NCI-H1694 treated with DMSO at 0.1 percent for 48 hours (cell line): ENCODE data around the gene RBM18.

Source experiments
- DNase-seq: peaks from one replicate; lab custom pipeline; 2025; lab: John Stamatoyannopoulos, UW

The RBM18 gene

DNA sequence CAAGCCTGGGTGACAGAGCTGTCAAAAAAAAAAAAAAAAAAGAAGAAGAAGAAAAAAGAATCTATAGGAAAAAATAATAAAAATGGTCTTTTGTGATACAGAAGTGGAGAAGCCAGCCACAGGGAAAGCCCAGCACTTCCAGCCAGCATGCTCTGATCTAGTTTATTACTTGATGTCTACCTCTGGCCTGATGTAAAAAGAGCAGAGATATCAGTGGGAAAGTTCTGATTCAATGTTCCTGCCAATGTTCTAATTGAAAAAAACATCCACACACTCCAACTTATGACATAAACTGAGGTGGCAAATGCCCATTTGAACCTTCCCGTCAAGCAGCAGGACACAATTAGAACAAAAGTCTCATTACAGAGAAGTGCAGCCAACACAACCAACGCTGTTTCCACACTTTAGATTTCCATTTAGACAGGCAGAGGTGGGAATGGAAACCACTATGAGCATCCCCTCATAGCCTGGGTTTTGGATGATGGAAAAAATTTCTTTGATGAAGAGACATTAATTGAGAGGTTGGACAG lies 5.7 kb downstream of the RBM18 start:
- DNase-seq = no peak

DNA sequence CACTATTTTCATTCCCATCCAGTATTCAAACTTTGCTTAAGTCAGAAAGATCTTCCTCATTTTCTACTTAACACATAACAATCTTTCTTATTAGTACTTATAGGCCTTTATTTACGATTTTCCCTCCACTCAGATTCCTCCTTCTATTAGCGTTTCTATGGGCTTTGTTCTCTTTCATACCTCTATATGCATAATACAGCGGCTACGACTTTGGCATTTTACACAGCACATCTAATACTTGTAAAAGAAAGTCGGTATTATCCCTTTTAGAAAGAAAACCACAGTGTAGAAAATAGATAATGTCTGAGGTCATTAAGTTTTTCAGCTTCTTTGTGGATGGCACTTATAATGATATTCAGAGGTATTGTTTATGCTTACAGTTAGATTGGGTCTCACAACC lies 8.4 kb downstream of the RBM18 start:
- no peak for DNase-seq

- DNase-seq = no peak
These were observed 9.9 kb downstream of the RBM18 start for GRCh38 chr9:122254761-122255160.

DNA sequence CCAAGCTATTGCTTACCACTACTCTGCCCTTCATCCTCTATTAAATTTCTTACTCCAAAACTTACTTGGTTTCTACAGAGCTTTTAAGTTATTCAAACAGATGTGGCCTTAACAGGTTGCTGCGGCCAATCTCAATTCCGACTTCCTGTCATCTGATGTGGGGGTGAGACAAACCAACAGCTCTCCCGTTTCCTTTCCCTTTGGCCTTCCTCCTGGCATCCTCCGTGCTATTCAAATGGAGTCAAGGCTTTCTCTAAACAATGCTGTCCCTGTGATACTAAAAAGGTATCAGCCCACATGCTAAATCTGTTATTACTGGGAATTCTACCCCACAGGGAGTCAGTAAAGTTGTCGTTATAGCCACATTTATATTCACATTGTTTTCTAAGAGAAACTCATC lies 11.8 kb downstream of the RBM18 start:
- DNase-seq = no peak

GRCh38 chr9:122251351-122251750 lies 13.3 kb downstream of the RBM18 start:
- DNase-seq = no peak

DNA sequence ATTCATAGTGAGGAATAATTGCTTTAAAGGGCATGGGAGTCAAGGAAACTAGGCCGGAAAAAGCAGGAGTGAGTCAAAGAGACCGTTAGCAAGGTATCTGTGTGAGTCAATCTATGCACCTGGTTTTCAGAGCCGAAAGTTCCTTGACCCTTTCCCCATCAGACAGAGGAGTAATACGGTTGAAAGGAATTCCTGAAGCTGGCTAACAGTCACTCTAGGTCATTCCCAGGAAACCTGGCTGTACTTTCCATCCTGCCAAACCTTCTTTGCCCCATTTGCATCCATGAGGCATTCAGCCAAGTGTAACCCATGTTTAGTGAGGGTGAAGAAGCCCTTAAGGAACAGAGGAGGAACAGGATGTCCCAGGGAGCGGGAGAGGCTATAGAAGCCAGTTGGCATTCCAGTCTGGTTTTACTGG lies 16.2 kb downstream of the RBM18 start:
- DNase-seq = no peak

- no peak for DNase-seq
These were observed 18.0 kb downstream of the RBM18 start for GRCh38 chr9:122246666-122247065.

- no peak for DNase-seq
These were observed 20.3 kb downstream of the RBM18 start for GRCh38 chr9:122244349-122244748.

- DNase-seq = no peak
These were observed 24.9 kb downstream of the RBM18 start for GRCh38 chr9:122239722-122240121.

DNA sequence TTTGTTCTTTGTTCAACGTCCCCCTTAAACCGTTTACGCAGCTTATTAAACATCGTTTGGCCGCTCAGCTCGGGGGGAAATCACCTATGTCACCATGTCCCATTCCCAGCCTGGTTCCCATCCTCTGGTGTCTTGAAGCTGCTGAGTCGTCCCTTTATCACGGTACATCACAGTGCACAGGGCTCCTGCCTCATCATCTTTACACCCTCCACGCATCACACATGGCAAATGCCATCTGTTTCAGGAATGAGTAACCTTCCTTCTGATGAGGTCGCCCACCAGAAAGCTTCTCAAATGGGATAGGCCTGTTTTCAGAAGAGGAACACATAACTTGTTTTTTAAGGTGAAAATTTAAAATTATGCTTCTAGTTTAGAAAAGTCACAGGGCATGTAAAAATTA lies 28.0 kb downstream of the RBM18 start:
- DNase-seq = no peak

DNA sequence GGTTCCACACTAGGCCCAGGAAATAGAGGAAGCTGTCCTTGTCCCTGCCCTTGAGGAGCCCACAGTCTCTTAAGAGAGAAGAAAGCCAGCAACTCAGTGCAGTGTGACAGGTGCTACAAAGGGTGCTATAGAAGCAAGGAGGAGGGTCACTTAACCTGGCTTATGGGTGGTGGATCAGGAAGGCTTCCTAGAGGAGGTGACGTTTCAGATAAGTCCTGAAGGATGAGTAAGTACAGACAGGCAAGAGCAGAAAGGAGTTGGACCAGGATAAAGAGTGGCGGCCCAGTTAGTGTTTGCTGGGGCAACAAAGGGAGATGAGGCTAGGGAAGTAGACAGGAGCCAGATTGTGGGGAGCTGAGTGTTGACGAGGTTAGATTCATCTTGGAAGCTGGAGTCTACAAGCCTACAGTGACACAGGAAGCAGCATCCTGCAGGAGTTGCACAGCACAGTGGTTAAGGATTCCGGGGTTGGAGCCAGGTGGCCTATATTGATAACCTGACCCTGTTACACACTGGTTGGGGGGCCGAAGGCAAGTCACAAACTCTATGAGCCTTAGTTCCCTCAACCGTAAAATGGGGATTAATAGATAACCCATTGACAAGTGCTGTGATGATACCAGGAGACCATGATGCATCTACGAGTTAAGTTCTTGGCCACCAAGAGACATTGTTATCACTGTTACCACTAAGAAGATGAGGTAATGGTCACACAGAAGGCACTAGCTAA lies 30.5 kb downstream of the RBM18 start:
- DNase-seq = no peak

GRCh38 chr9:122232796-122233306 lies 31.8 kb downstream of the RBM18 start:
- no peak for DNase-seq

GRCh38 chr9:122229485-122229837 lies 35.2 kb downstream of the RBM18 start:
- DNase-seq = no peak

DNA sequence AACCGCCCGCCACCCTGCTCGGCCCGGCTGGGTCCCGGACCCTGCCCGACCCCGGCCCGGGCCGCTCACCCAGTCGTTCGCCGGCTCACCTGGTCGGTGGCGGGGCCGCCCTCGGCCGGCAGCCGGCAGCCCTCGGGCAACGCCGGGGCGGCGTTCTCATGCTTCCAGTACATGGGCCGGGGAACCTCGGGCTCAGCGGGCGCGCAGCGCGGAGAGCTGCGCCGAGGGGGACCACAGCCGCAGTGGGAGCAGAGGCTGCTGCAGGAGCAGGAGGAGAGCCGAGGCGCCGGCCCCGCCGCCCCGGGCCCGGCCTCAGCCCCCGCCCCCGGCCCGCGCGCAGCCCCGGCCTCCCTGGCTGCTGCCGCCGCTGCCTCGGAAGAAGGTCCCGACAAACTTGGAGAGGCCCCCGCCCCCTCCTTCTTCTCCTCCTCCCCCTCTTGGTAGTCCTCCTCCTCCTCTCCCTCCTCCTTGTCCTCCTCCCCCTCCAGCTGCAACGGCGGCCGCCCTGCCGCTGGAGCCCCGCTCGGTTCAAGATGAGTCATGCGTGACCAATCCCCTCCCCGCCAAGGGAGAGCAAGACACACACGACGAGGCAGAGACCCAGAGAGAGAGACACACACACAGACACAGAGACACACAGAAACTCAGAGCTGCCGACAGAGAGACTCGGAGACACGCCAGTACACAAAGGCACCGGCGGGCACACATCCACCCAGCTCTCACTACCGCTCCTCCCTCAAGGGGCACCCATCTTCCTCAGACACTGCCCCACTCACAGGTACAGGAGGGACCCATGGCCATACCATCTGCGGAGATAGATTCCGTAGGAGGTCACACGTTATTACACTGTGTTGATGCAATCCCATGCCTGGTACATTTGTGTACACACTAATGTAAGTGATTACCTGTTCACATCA lies 35.8 kb downstream of the RBM18 start, which contains the start of gene LHX6:
Gene LHX6, minus strand, starts transcription at position 390 of the 917 bp plus-strand sequence. Its CDS starts 217 bp downstream, at position 173.
- no peak for DNase-seq

DNA sequence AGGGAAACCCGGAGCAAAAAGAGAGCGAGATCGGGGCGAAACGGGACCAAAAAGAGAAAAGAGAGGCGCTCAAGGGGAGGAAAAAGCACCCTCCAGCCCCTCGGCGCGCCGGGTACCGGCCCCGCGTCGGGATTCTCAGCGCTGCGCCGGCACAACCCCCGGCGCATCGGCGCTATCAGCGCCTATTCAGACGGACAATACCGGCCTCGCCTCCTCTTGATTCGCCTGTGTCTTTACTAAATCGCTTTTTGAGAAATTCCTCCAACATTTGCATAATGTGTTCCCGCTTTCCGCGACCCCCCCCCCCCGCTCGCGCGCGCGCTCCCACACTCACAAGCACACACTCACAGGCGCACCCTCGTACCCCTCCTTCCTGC lies 36.5 kb downstream of the RBM18 start:
- no peak for DNase-seq

GRCh38 chr9:122227575-122227900 lies 37.1 kb downstream of the RBM18 start:
- DNase-seq = no peak

DNA sequence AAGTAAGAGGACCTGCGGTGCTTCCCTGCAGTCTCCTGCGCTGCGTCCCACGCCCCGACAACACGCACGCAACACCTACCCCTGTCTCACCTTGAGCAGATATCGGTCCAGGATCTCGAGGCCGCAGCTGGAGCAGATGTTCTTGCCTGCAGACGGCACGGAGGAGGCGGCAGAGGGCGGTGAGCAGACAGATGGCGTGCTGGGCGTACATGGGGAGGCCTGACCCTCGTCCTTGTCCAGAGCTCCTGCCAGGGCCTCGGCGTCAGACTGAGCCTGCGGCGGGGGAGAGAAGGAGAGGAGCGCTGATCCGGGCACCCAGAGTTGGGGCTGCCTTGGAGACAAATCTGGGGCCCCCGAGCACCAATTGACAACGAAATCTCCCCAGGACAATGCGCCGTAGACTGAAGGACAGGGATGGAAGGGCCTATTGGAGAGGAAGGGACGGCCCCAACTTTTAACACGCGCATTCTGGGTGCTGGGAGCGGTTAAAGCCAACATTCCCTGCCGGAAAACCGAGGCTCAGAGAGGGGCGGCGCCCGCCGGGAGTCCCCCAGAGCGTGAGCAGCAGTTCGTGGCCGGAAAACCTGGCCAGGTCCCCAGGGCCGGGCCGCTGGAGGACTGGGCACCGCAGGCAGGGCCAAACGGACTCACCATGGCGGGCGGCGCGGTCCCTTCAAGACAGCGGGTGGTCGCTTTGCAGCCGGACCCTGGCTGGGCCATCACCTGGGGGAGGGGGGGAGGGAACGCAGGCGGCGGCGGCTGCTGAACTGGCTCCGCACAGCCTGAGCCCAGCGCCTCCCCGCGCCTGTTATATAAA lies 37.7 kb downstream of the RBM18 start:
- no peak for DNase-seq

- no peak for DNase-seq
These were observed 38.4 kb downstream of the RBM18 start for GRCh38 chr9:122226142-122226757.

GRCh38 chr9:122225312-122226141 lies 39.1 kb downstream of the RBM18 start:
- no peak for DNase-seq

DNA sequence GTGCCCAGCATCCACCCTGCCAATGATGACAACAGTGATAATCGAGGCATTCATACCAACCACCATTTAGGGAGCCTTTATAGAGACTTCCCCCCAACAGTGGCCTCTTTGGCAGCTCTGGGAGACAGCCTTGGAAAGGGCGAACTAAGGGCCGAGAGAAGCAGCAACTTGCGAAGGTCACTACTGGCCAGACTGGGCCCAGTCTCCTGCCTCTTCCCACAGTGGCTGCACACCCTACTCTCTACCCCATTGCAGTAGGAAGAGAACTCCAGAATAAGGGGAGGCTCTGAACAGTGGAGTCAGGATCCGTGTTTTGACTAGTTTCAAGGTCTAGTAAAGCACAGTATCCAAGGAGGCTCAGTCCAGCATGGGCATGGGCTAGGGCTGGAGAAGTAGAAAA lies 41.2 kb downstream of the RBM18 start:
- DNase-seq = no peak

- no peak for DNase-seq
These were observed 41.8 kb downstream of the RBM18 start for GRCh38 chr9:122222791-122223190.
